Kidney epithelial cell (primary cell): ENCODE results near the gene ZEB2. TPM values are rescaled to one million over a fixed set of nuclear protein-coding genes. Genes with fewer than 3 reads are reported as not detected.

Experiments
- DNase-seq: peaks from one replicate; pipeline ENCODE4 v3.0.0-alpha.2; 2010; ENCODE audit warnings: low read depth
- H3K27me3 ChIP-seq: 2 replicates; pipeline ENCODE4 v1.6.0; 2011; ENCODE audit warnings: low read length; ENCODE audit not compliant: control insufficient read depth, insufficient read depth
- H3K36me3 ChIP-seq: 2 replicates; pipeline ENCODE4 v1.5.1; 2011; ENCODE audit warnings: low read length; ENCODE audit not compliant: control insufficient read depth, insufficient read depth
- H3K4me3 ChIP-seq: 2 replicates; pipeline ENCODE4 v1.5.1; 2011; ENCODE audit warnings: low read depth, mild to moderate bottlenecking, control low read depth, low read length
- total RNA-seq: library from RNA; depleted of rRNA; stranded (reverse); fragments of >200 nt; gene quantifications from 2 replicates; pipeline ENCODE4 v1.2.3, GENCODE V29; 2015
- TF ChIP-seq, protein P1 (sequence below): IDR thresholded peaks from 2 replicates; pipeline ENCODE4 v1.5.1; 2011; ENCODE audit warnings: mild to moderate bottlenecking, moderate library complexity, low read length, control low read depth, inconsistent platforms; ENCODE audit not compliant: insufficient read depth, poor library complexity, severe bottlenecking

The ZEB2 gene
- total RNA-seq, 1 donor from 2014 or later = 14.7 TPM

GRCh38 chr2:144528108-144528507, 8.2 kb upstream of the ZEB2 start:
- no peak overlapping the region for H3K4me3 ChIP-seq
- TF ChIP-seq, protein P1, sequence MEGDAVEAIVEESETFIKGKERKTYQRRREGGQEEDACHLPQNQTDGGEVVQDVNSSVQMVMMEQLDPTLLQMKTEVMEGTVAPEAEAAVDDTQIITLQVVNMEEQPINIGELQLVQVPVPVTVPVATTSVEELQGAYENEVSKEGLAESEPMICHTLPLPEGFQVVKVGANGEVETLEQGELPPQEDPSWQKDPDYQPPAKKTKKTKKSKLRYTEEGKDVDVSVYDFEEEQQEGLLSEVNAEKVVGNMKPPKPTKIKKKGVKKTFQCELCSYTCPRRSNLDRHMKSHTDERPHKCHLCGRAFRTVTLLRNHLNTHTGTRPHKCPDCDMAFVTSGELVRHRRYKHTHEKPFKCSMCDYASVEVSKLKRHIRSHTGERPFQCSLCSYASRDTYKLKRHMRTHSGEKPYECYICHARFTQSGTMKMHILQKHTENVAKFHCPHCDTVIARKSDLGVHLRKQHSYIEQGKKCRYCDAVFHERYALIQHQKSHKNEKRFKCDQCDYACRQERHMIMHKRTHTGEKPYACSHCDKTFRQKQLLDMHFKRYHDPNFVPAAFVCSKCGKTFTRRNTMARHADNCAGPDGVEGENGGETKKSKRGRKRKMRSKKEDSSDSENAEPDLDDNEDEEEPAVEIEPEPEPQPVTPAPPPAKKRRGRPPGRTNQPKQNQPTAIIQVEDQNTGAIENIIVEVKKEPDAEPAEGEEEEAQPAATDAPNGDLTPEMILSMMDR = no peak
- H3K27me3 ChIP-seq = no peaks in the 10 kb centered on the region
- H3K36me3 ChIP-seq = no peaks in the 10 kb centered on the region
- no peak for DNase-seq

GRCh38 chr2:144526831-144527230, 6.9 kb upstream of the ZEB2 start:
- Histone ChIP-seq H3K4me3 (no peak overlapping the region), H3K36me3 (no peaks in the 10 kb centered on the region), H3K27me3 (peaks cover 4% of the 10 kb centered on the region)
- no peak for DNase-seq
- TF ChIP-seq, protein P1 = no peak

GRCh38 chr2:144524118-144525009, 4.4 kb upstream of the ZEB2 start:
- no peak for DNase-seq
- peak overlapping the region; percentile 59 for H3K4me3 ChIP-seq

GRCh38 chr2:144523596-144524117, 3.7 kb upstream of the ZEB2 start:
- H3K4me3 ChIP-seq = peak overlapping the region; percentile 59

More at GRCh38 chr2:144524118-144525009, 4.4 kb upstream of the ZEB2 start:
- Histone ChIP-seq H3K27me3 (peaks cover 4% of the 10 kb centered on the region), H3K36me3 (no peaks in the 10 kb centered on the region)
- TF ChIP-seq, protein P1 = no peak

GRCh38 chr2:144522897-144523595, 3.1 kb upstream of the ZEB2 start:
- Histone ChIP-seq H3K27me3 (peaks cover 4% of the 10 kb centered on the region), H3K4me3 (peak overlapping the region; percentile 59), H3K36me3 (no peaks in the 10 kb centered on the region)
- no peak for DNase-seq
- TF ChIP-seq, protein P1 = no peak

More at GRCh38 chr2:144523596-144524117, 3.7 kb upstream of the ZEB2 start:
- TF ChIP-seq, protein P1 = no peak
- Histone ChIP-seq H3K27me3 (peaks cover 4% of the 10 kb centered on the region), H3K36me3 (no peaks in the 10 kb centered on the region)
- DNase-seq = no peak
